Prostate gland (tissue), 2 donors: ENCODE data around the gene ITGB5. TPM values are rescaled to one million over a fixed set of nuclear protein-coding genes. Genes with fewer than 3 reads are reported as not detected.

Source experiments
- DNase-seq: peaks from one replicate; pipeline ENCODE4 v3.0.0-alpha.2; 2019; ENCODE audit warnings: low spot score
- H3K27ac ChIP-seq, 2 donors: fragments of 200-600 bp; sonication (generic); 2 replicates each; pipeline ENCODE4 v1.5.1; 2017 to 2019
- H3K27me3 ChIP-seq: fragments of 200-600 bp; sonication (generic); replicated peaks from 2 replicates; pipeline ENCODE4 v1.5.1; 2019; ENCODE audit not compliant: insufficient read depth
- H3K36me3 ChIP-seq, 2 donors: fragments of 200-600 bp; sonication (generic); 1 replicate in 1 of 2; 2 replicates in 1 of 2; pipeline versions ENCODE4 v1.5.1 to v1.8.1; 2017 to 2019
- H3K4me1 ChIP-seq: fragments of 200-600 bp; sonication (generic); replicated peaks from 2 replicates; pipeline ENCODE4 v1.5.1; 2019
- H3K4me3 ChIP-seq, 2 donors: fragments of 200-600 bp; sonication (generic); 2 replicates each; pipeline ENCODE4 v1.5.1; 2017 to 2019
- H3K9me3 ChIP-seq: fragments of 200-600 bp; sonication (generic); 2 replicates; pipeline ENCODE4 v1.5.1; 2017
- POLR2A ChIP-seq: fragments of 450-650 bp; IDR thresholded peaks from one replicate; pipeline ENCODE4 v1.6.1; 2016; ENCODE audit warnings: antibody characterized with exemption, mild to moderate bottlenecking
- POLR2AphosphoS5 ChIP-seq: sonication (generic); formaldehyde crosslinking; IDR thresholded peaks from one replicate; pipeline ENCODE4 v1.6.1; 2017; ENCODE audit warnings: antibody characterized with exemption
- WGBS: methylation state at CpG from one replicate; pipeline ENCODE4 v1.1.5; 2018; 5-methylcytosine and 5-hydroxymethylcytosine counted together
- intact Hi-C: fragments of 100-400 bp; cut with DNase I; formaldehyde crosslinking; loops from one replicate; pipeline ENCODE4 v1.14.2; 2022
- total RNA-seq, 2 donors: library from RNA; depleted of rRNA; stranded (reverse); fragments of >200 nt; gene quantifications; one replicate each; pipeline ENCODE4 v1.1.0, GENCODE V29; 2016
- TF ChIP-seq, protein P1 (sequence below), 4 experiments: fragments of 200-600 bp in 2 of 4; fragments of 450-650 bp in 2 of 4; sonication (generic) in 2 of 4; IDR thresholded peaks; 1 replicate in 3 of 4; 2 replicates in 1 of 4; pipeline ENCODE4 v1.5.1; 2016 to 2019; ENCODE audit warnings: antibody characterized with exemption in 4 of 4, mild to moderate bottlenecking in 2 of 4, moderate library complexity in 2 of 4

Gene ITGB5
- total RNA-seq, 2 donors from 2014 or later, result 123 to 154 TPM

DNA sequence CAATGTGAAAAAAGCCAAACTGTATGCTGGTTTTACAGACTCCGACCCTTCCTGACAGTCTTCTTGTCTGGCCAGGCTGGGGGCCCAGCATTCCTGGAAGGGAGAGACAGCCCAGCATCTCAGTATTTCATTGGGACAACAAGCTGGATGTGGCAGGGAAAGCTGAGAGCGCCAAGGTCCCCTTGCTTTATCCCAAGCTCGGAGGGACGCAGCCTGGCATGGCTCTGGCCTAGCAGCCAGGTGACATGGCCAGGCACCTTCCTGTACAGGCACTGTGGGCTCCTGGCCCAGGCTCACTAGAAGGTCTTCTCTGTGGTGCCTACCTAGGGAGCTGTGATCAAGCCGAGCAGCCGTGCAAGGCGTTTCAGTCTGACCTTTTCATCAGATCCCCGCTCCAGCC is 124.0 kb downstream of the ITGB5 start:
- TF ChIP-seq POLR2AphosphoS5 (no peak), POLR2A (no peak)
- TF ChIP-seq, protein P1, sequence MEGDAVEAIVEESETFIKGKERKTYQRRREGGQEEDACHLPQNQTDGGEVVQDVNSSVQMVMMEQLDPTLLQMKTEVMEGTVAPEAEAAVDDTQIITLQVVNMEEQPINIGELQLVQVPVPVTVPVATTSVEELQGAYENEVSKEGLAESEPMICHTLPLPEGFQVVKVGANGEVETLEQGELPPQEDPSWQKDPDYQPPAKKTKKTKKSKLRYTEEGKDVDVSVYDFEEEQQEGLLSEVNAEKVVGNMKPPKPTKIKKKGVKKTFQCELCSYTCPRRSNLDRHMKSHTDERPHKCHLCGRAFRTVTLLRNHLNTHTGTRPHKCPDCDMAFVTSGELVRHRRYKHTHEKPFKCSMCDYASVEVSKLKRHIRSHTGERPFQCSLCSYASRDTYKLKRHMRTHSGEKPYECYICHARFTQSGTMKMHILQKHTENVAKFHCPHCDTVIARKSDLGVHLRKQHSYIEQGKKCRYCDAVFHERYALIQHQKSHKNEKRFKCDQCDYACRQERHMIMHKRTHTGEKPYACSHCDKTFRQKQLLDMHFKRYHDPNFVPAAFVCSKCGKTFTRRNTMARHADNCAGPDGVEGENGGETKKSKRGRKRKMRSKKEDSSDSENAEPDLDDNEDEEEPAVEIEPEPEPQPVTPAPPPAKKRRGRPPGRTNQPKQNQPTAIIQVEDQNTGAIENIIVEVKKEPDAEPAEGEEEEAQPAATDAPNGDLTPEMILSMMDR (IDR thresholded peaks at IDR 0.05), result no peak
- intact Hi-C loops, result loop anchor here (10.0 kb wide), 1 partner anchor 672 kb away; no protein-coding TSS in a partner anchor
- WGBS, result 93% methylated on average over 8 of the region's 8 CpGs
- no peaks in the 10 kb centered on the region for H3K27me3 ChIP-seq
- H3K36me3 ChIP-seq, result peaks cover 0 to 3% of the 10 kb centered on the region in 2 donors
- H3K4me3 ChIP-seq, result no peak overlapping the region
- no peak for DNase-seq
- H3K9me3 ChIP-seq, result no peaks in the 10 kb centered on the region
- peaks cover 7% of the 10 kb centered on the region for H3K4me1 ChIP-seq
- H3K27ac ChIP-seq, result no peak overlapping the region

DNA sequence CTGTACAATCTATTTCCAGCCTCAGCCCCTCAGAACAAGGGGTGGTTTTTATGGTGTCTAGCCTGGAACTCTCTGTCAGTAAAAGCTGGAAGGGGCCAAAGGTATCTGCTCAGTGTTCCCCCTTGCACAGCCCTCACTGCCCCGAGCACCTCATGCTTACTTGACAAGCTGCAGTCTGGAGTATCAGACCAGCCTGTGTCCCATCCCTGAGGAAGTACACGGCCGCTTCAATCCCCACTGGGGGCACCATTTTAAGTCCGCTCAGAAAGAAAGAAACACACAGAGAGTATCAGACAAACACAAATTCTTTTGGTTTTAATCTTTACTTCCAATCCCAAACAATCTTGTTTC is 124.5 kb downstream of the ITGB5 start:
- intact Hi-C loops, result loop anchor here (10.0 kb wide), 1 partner anchor 672 kb away; no protein-coding TSS in a partner anchor
- no peak for DNase-seq
- Histone ChIP-seq H3K27me3 (no peaks in the 10 kb centered on the region), H3K4me3 (no peak overlapping the region), H3K36me3 (no peaks in the 10 kb centered on the region), H3K9me3 (no peaks in the 10 kb centered on the region), H3K27ac (peak overlapping the region in 1 of 2 donors; percentile 55), H3K4me1 (peaks cover 7% of the 10 kb centered on the region)
- 83% methylated on average over 4 of the region's 4 CpGs for WGBS
- TF ChIP-seq POLR2AphosphoS5, result no peak
- TF ChIP-seq, protein P1 (IDR thresholded peaks at IDR 0.05), result no peak
- TF ChIP-seq POLR2A, result no peak

DNA sequence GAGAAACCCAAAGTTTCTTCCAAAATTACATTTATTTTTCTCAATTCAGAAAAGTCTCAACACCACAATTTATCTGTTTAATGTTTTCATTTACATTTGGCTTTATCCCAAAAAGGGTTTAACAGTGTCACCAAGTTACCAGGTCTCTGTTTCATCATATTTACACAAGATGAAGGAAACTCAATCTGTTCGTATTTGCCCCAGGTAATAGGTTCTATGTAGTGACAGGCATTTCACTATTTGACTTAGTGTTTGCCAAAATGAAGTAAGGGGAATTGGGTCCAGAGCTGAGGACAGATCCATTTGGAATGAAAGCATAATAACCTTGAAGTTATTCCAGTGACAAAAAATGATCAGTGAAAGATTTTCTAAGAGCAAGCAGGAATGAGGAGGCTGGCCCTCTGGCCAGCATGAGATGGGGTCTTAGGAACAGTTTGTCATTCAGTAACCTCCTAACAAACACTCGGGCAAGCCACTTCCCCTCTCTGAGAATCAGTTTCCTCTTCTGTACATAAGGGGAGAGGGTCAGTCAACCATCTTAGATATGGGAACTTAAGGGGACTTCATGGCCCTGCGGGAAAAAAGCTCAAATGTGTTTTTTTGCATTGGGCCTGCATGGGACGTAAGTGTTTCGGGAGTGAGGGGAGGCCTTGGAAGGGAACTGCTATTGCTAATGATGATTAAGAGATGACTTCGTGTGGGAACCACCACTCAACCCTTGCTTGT is 125.1 kb downstream of the ITGB5 start:
- intact Hi-C loops, result loop anchor here (1.0 to 10.0 kb wide), 2 partner anchors 139 to 673 kb away; no protein-coding TSS in a partner anchor

DNA sequence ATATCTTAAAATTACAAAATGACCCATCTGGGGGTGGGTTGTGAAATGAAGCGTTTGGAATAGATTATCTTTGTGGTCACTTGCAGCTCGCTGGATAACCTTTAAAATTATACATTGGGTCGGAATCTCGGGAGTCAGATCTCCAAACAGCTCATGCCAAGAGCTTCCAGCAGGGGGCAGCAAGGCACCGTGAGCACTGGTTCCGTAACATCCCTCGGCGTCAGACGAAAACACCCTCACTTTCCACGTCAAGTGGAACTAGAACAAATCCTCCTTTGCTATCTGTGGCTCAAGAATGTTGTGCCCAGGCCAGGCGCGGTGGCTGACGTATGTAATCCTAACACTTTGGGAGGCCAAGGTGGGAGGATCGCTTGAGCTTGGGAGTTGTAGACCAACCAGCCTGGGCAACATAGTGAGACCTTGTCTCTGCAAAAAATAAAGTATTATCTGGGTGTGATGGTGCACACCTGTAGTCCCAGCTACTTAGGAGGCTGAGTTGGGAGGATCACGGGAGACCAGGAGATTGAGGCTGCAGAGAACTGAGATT is 125.8 kb downstream of the ITGB5 start:
- 11% methylated on average over 15 of the region's 15 CpGs for WGBS
- intact Hi-C loops, result loop anchor here (1.0 to 10.0 kb wide), 2 partner anchors 140 to 673 kb away; no protein-coding TSS in a partner anchor
- peak overlapping the region; percentile 55 to 62 for H3K27ac ChIP-seq

More for the DNA sequence above, 125.1 kb downstream of the ITGB5 start:
- H3K4me1 ChIP-seq, result peaks cover 7% of the 10 kb centered on the region
- no peaks in the 10 kb centered on the region for H3K36me3 ChIP-seq
- H3K9me3 ChIP-seq, result no peaks in the 10 kb centered on the region
- no peak overlapping the region for H3K4me3 ChIP-seq
- TF ChIP-seq, protein P1 (IDR thresholded peaks at IDR 0.05), result no peak
- TF ChIP-seq POLR2AphosphoS5, result peak; percentile 45
- 68% methylated on average over 6 of the region's 6 CpGs for WGBS
- H3K27me3 ChIP-seq, result no peaks in the 10 kb centered on the region
- H3K27ac ChIP-seq, result peak overlapping the region; percentile 55 to 62
- no peak for DNase-seq

More for the DNA sequence above, 125.8 kb downstream of the ITGB5 start:
- TF ChIP-seq POLR2AphosphoS5 (peak; percentile 83), POLR2A (no peak)
- TF ChIP-seq, protein P1 (IDR thresholded peaks at IDR 0.05), result peak; percentile 89 to 97 (median 94)
- peak; percentile 84 for DNase-seq
- Histone ChIP-seq H3K27me3 (no peaks in the 10 kb centered on the region), H3K36me3 (no peaks in the 10 kb centered on the region), H3K9me3 (no peaks in the 10 kb centered on the region), H3K4me3 (no peak overlapping the region), H3K4me1 (peaks cover 7% of the 10 kb centered on the region)
